ENCODE data around the gene BAX. TPM values are rescaled to one million over a fixed set of nuclear protein-coding genes. Genes with fewer than 3 reads are reported as not detected.

BAX gene
- total RNA-seq, 1 experiment from 2014 or later, result 103 TPM

- Histone ChIP-seq H3K4me3 (ENCODE audit: low read depth, low read length, poor library complexity, severe bottlenecking) (peak overlapping the region; percentile 79), H3K4me1 (ENCODE audit: insufficient read depth, low read length, poor library complexity, severe bottlenecking) (peaks cover 14% of the 10 kb centered on the region), H3K27ac (ENCODE audit: low read depth, low read length, poor library complexity, severe bottlenecking) (peak overlapping the region; percentile 85), H3K9me3 (ENCODE audit: low read depth, low read length, poor library complexity, severe bottlenecking) (no peaks in the 10 kb centered on the region), H3K36me3 (ENCODE audit: insufficient read depth, low read length, poor library complexity, severe bottlenecking) (peaks cover 14% of the 10 kb centered on the region), H3K27me3 (replicated peaks; ENCODE audit: insufficient read depth, low read depth, low read length, poor library complexity) (no peaks in the 10 kb centered on the region)
- no peak for DNase-seq (ENCODE audit: low spot score)
- intact Hi-C loops (cut with micrococcal nuclease; ENCODE audit: unreplicated experiment), result loop anchor here (5.0 kb wide), 1 partner anchor 220 kb away; no protein-coding TSS in a partner anchor
- POLR2A ChIA-PET (ENCODE audit: low non-redundant PET), result interaction anchor here (0.6 to 0.8 kb wide), 2 partner anchors 38 to 206 kb away, joined by 3 to 4 read pairs; no protein-coding TSS in a partner anchor
- CTCF ChIA-PET, result interaction anchor here (0.6 to 2.1 kb wide), 4 partner anchors 9 to 381 kb away, joined by 3 to 14 read pairs (median 6); partner anchors contain the start of gene NUCB1
- no TSS peak for BruUV-seq (replicated peaks)
- TF ChIP-seq EZH2 (IDR thresholded peaks at IDR 0.05; ENCODE audit: borderline replicate concordance, low read depth, low read length, poor library complexity, severe bottlenecking), result no peak
These were observed 38.0 kb downstream of the BAX start for GRCh38 chr19:48992581-48993174.

- Histone ChIP-seq H3K4me1 (ENCODE audit: insufficient read depth, low read length, poor library complexity, severe bottlenecking) (peaks cover 14% of the 10 kb centered on the region), H3K27ac (ENCODE audit: low read depth, low read length, poor library complexity, severe bottlenecking) (peak within 1 kb of the TSS; percentile 85), H3K27me3 (replicated peaks; ENCODE audit: insufficient read depth, low read depth, low read length, poor library complexity) (no peaks in the 10 kb centered on the region), H3K36me3 (ENCODE audit: insufficient read depth, low read length, poor library complexity, severe bottlenecking) (peaks cover 11% of the 10 kb centered on the region), H3K9me3 (ENCODE audit: low read depth, low read length, poor library complexity, severe bottlenecking) (no peaks in the 10 kb centered on the region), H3K4me3 (ENCODE audit: low read depth, low read length, poor library complexity, severe bottlenecking) (peak within 1 kb of the TSS; percentile 79)
- BruUV-seq (replicated peaks), result no TSS peak
- intact Hi-C loops (cut with micrococcal nuclease; ENCODE audit: unreplicated experiment), result loop anchor here (5.0 kb wide), 1 partner anchor 219 kb away; no protein-coding TSS in a partner anchor
- ChIA-PET CTCF (interaction anchor here (0.5 to 2.1 kb wide), 17 partner anchors 10 to 727 kb away, joined by 3 to 14 read pairs (median 4); partner anchors contain the start of genes KDELR1 and NUCB1), POLR2A (ENCODE audit: low non-redundant PET) (interaction anchor here (0.6 to 0.7 kb wide), 4 partner anchors 14 to 883 kb away, joined by 3 to 14 read pairs (median 6); no protein-coding TSS in a partner anchor)
- peak; percentile 100 for DNase-seq (ENCODE audit: low spot score)
- TF ChIP-seq CTCF (conservative IDR thresholded peaks at IDR 0.05; ENCODE audit: low read depth, low read length) (peak; percentile 98), EZH2 (IDR thresholded peaks at IDR 0.05; ENCODE audit: borderline replicate concordance, low read depth, low read length, poor library complexity, severe bottlenecking) (no peak)
These were observed 38.7 kb downstream of the BAX start, which contains the start of the genes GYS1 and RUVBL2 for GRCh38 chr19:48993175-48994034. Gene GYS1, minus strand, starts transcription at chr19:48993309. Its CDS starts 197 bp downstream, at chr19:48993112. Gene RUVBL2, plus strand, starts transcription at chr19:48993887. Its CDS starts 25 bp downstream, at chr19:48993912.

GRCh38 chr19:48994035-48994386 is 39.3 kb downstream of the BAX start:
- Histone ChIP-seq H3K4me3 (ENCODE audit: low read depth, low read length, poor library complexity, severe bottlenecking) (peak overlapping the region; percentile 79), H3K9me3 (ENCODE audit: low read depth, low read length, poor library complexity, severe bottlenecking) (no peaks in the 10 kb centered on the region), H3K27ac (ENCODE audit: low read depth, low read length, poor library complexity, severe bottlenecking) (peak overlapping the region; percentile 85), H3K27me3 (replicated peaks; ENCODE audit: insufficient read depth, low read depth, low read length, poor library complexity) (no peaks in the 10 kb centered on the region), H3K36me3 (ENCODE audit: insufficient read depth, low read length, poor library complexity, severe bottlenecking) (peaks cover 5% of the 10 kb centered on the region), H3K4me1 (ENCODE audit: insufficient read depth, low read length, poor library complexity, severe bottlenecking) (peaks cover 14% of the 10 kb centered on the region)
- ChIA-PET CTCF (interaction anchor here (0.5 to 2.1 kb wide), 8 partner anchors 11 to 602 kb away, joined by 3 to 14 read pairs (median 4); partner anchors contain the start of gene KDELR1), POLR2A (ENCODE audit: low non-redundant PET) (interaction anchor here (0.6 kb wide), 1 partner anchor 14 kb away, joined by 14 read pairs; no protein-coding TSS in a partner anchor)
- no TSS peak for BruUV-seq (replicated peaks)
- DNase-seq (ENCODE audit: low spot score), result no peak
- intact Hi-C loops (cut with micrococcal nuclease; ENCODE audit: unreplicated experiment), result loop anchor here (5.0 kb wide), 1 partner anchor 218 kb away; no protein-coding TSS in a partner anchor
- TF ChIP-seq CTCF (conservative IDR thresholded peaks at IDR 0.05; ENCODE audit: low read depth, low read length), result no peak
- TF ChIP-seq EZH2 (IDR thresholded peaks at IDR 0.05; ENCODE audit: borderline replicate concordance, low read depth, low read length, poor library complexity, severe bottlenecking), result no peak

All from A673 (cell line).